ENCODE data around the gene IMPA2.

- TF ChIP-seq CREB1 (IDR thresholded peaks at IDR 0.05; ENCODE audit: low read depth) (no peak), RAD51 (IDR thresholded peaks at IDR 0.05) (no peak)
Measured at GRCh38 chr18:12012697-12013096, 31.4 kb downstream of the IMPA2 start.

All from GM12878 (cell line).